H9 (cell line): ENCODE results near the gene KCNMB1. TPM values are rescaled to one million over a fixed set of nuclear protein-coding genes. Genes with fewer than 3 reads are reported as not detected.

ENCODE experiments used
- DNase-seq: peaks from one replicate; pipeline ENCODE4 v3.0.0-alpha.2; 2017
- H2AFZ ChIP-seq: one replicate; pipeline ENCODE4 v1.6.1; 2013; ENCODE audit warnings: mild to moderate bottlenecking, low read length, control low read depth, moderate library complexity
- H2AK5ac ChIP-seq: 2 replicates; pipeline ENCODE4 v1.6.1; 2013; ENCODE audit warnings: low read length, control low read depth, mixed read lengths; ENCODE audit not compliant: insufficient read length
- H2BK120ac ChIP-seq: one replicate; pipeline ENCODE4 v1.6.1; 2013; ENCODE audit warnings: low read depth, mild to moderate bottlenecking, low read length, control low read depth, inconsistent platforms; ENCODE audit not compliant: poor library complexity, severe bottlenecking
- H2BK12ac ChIP-seq: 2 replicates; pipeline ENCODE4 v1.6.1; 2013; ENCODE audit warnings: low read length, control low read depth, mixed read lengths, low read depth; ENCODE audit not compliant: insufficient read length
- H2BK15ac ChIP-seq: 2 replicates; pipeline ENCODE4 v1.6.1; 2013; ENCODE audit warnings: low read depth, low read length, control low read depth
- H2BK20ac ChIP-seq: one replicate; pipeline ENCODE4 v1.6.1; 2013; ENCODE audit warnings: low read depth, mild to moderate bottlenecking, low read length, control low read depth, inconsistent platforms; ENCODE audit not compliant: poor library complexity, severe bottlenecking
- H2BK5ac ChIP-seq: 2 replicates; pipeline ENCODE4 v1.6.1; 2013; ENCODE audit warnings: low read length, control low read depth, mixed read lengths; ENCODE audit not compliant: insufficient read length
- H3K14ac ChIP-seq: 2 replicates; pipeline ENCODE4 v1.6.1; 2013; ENCODE audit warnings: low read length, control low read depth; ENCODE audit not compliant: insufficient read depth
- H3K18ac ChIP-seq: 2 replicates; pipeline ENCODE4 v1.6.1; 2013; ENCODE audit warnings: low read depth, mild to moderate bottlenecking, mixed read lengths, low read length, control low read depth; ENCODE audit not compliant: insufficient read length
- H3K23ac ChIP-seq: 2 replicates; pipeline ENCODE4 v1.6.1; 2013; ENCODE audit warnings: low read length, control low read depth, mixed read lengths, low read depth; ENCODE audit not compliant: insufficient read length
- H3K23me2 ChIP-seq: 2 replicates; pipeline ENCODE4 v1.6.1; 2013; ENCODE audit warnings: low read depth, mild to moderate bottlenecking, mixed read lengths, low read length, control low read depth; ENCODE audit not compliant: insufficient read length, poor library complexity, severe bottlenecking
- H3K27ac ChIP-seq: 2 replicates; pipeline ENCODE4 v1.5.1; 2013; ENCODE audit warnings: low read length, control low read depth, mixed read lengths, low read depth; ENCODE audit not compliant: insufficient read length
- H3K27me3 ChIP-seq: 2 replicates; pipeline ENCODE4 v1.6.1; 2013; ENCODE audit warnings: low read length, control low read depth, inconsistent platforms; ENCODE audit not compliant: insufficient read depth
- H3K4ac ChIP-seq: 2 replicates; pipeline ENCODE4 v1.6.1; 2013; ENCODE audit warnings: low read depth, mild to moderate bottlenecking, control low read depth, inconsistent platforms, low read length, moderate library complexity
- H3K4me1 ChIP-seq: 2 replicates; pipeline ENCODE4 v1.6.1; 2013; ENCODE audit warnings: low read length, control low read depth, inconsistent platforms; ENCODE audit not compliant: insufficient read depth
- H3K4me2 ChIP-seq: 2 replicates; pipeline ENCODE4 v1.6.1; 2013; ENCODE audit warnings: low read length, control low read depth, mixed read lengths; ENCODE audit not compliant: insufficient read length, insufficient read depth
- H3K56ac ChIP-seq: 2 replicates; pipeline ENCODE4 v1.6.1; 2013; ENCODE audit warnings: low read depth, mild to moderate bottlenecking, mixed read lengths, low read length, control low read depth; ENCODE audit not compliant: insufficient read length
- H3K79me1 ChIP-seq: 2 replicates; pipeline ENCODE4 v1.6.1; 2013; ENCODE audit warnings: low read depth, mild to moderate bottlenecking, moderate library complexity, low read length, control low read depth, inconsistent platforms; ENCODE audit not compliant: insufficient read depth, poor library complexity, severe bottlenecking
- H3K79me2 ChIP-seq: 2 replicates; pipeline ENCODE4 v1.6.1; 2013; ENCODE audit warnings: low read length, control low read depth, inconsistent platforms; ENCODE audit not compliant: insufficient read depth
- H3K9ac ChIP-seq: 2 replicates; pipeline ENCODE4 v1.6.1; 2013; ENCODE audit warnings: low read length, control low read depth, mixed read lengths; ENCODE audit not compliant: insufficient read length; ENCODE audit errors: extremely low read depth
- H3K9me3 ChIP-seq: one replicate; pipeline ENCODE4 v1.6.1; 2013; ENCODE audit warnings: low read depth, low read length, inconsistent platforms; ENCODE audit not compliant: control insufficient read depth
- H3T11ph ChIP-seq: one replicate; pipeline ENCODE4 v1.6.1; 2013; ENCODE audit warnings: mild to moderate bottlenecking, low read length, control low read depth, inconsistent platforms
- H4K20me1 ChIP-seq: one replicate; pipeline ENCODE4 v1.6.1; 2013; ENCODE audit not compliant: control insufficient read depth, insufficient read length, insufficient read depth
- H4K5ac ChIP-seq: 2 replicates; pipeline ENCODE4 v1.6.1; 2013; ENCODE audit warnings: low read depth, mild to moderate bottlenecking, mixed read lengths, low read length, control low read depth; ENCODE audit not compliant: insufficient read length
- H4K8ac ChIP-seq: replicated peaks from 2 replicates; pipeline ENCODE4 v1.6.1; 2013; ENCODE audit warnings: low read length, control low read depth, mixed read lengths, low read depth; ENCODE audit not compliant: insufficient read length
- H4K91ac ChIP-seq: 2 replicates; pipeline ENCODE4 v1.6.1; 2013; ENCODE audit warnings: low read depth, mild to moderate bottlenecking, moderate library complexity, mixed read lengths, low read length, control low read depth; ENCODE audit not compliant: insufficient read length
- H3K27ac Mint-ChIP-seq, 3 experiments: 2 replicates in 2 of 3; 3 replicates in 1 of 3; pipeline ENCODE4 v1.8.0; 2020 to 2021; ENCODE audit warnings: mixed read lengths in 3 of 3, mild to moderate bottlenecking in 1 of 3, moderate library complexity in 1 of 3
- H3K27me3 Mint-ChIP-seq: 2 replicates; pipeline ENCODE4 v1.8.0; 2021; ENCODE audit warnings: low read depth, mild to moderate bottlenecking, moderate library complexity, mixed read lengths
- H3K36me3 Mint-ChIP-seq, 3 experiments: 2 replicates in 2 of 3; 3 replicates in 1 of 3; pipeline ENCODE4 v1.8.0; 2020 to 2021; ENCODE audit warnings: low read depth in 3 of 3, mixed read lengths in 3 of 3; ENCODE audit not compliant: insufficient read depth in 1 of 3
- H3K4me1 Mint-ChIP-seq, 2 experiments: 2 replicates each; pipeline ENCODE4 v1.8.0; 2020; ENCODE audit warnings: mixed read lengths in 2 of 2
- H3K4me3 Mint-ChIP-seq, 2 experiments: 2 replicates in 1 of 2; 3 replicates in 1 of 2; pipeline ENCODE4 v1.8.0; 2020 to 2021; ENCODE audit warnings: mild to moderate bottlenecking in 2 of 2, mixed read lengths in 2 of 2, moderate library complexity in 1 of 2
- H3K9me3 Mint-ChIP-seq, 2 experiments: 2 replicates in 1 of 2; 3 replicates in 1 of 2; pipeline ENCODE4 v1.8.0; 2020; ENCODE audit warnings: mild to moderate bottlenecking in 2 of 2, mixed read lengths in 2 of 2, moderate library complexity in 1 of 2
- WGBS: extraction: QIAGEN DNeasy Blood & Tissue Kit; methylation state at CpG from one replicate; pipeline ENCODE4 v1.1.7; 2013; ENCODE audit warnings: missing lambda C conversion rate, low lambda C conversion rate, mixed read lengths; ENCODE audit not compliant: insufficient read length; ENCODE audit errors: extremely low coverage; 5-methylcytosine and 5-hydroxymethylcytosine counted together
- total RNA-seq: library from RNA; stranded (reverse); gene quantifications from 2 replicates; pipeline ENCODE4 v1.2.1, GENCODE V29; 2021
- TF ChIP-seq, protein P1 (sequence below): fragments of 200-600 bp; sonication (generic); conservative IDR thresholded peaks from 3 replicates; pipeline ENCODE4 v1.8.0; 2021; ENCODE audit warnings: antibody characterized with exemption, mild to moderate bottlenecking

The KCNMB1 gene
- total RNA-seq, 1 experiment from 2014 or later = 0.28 TPM

DNA sequence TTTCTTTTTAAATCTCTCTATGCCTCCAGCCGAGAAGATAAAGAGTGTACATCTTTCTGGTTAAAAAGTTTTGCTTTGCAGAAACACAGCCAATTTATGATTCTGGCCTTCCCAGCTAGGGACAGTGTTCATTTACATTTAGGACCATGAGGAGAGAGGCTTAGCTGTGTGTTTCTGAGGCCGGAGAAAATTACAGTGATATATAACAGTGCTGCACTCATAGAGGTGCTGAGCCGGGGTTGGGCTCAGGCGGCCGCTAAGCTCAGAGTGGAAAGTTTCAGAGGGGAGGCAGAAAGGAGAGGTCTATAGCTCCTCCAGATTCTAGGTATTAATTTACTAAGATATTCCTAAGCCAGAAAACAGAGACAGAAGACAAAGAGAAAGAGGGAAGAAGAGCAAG, 54.5 kb downstream of the KCNMB1 start:
- no peak overlapping the region for H3K18ac ChIP-seq
- peaks cover 0 to 5% (median 0%) of the 10 kb centered on the region in 3 experiments; a peak in 1 of 7 replicates for H3K36me3 Mint-ChIP-seq
- H4K8ac ChIP-seq = no peak overlapping the region
- H3K14ac ChIP-seq = no peak overlapping the region
- H2BK12ac ChIP-seq = no peak overlapping the region
- H3K27me3 Mint-ChIP-seq = peaks cover 4% of the 10 kb centered on the region
- peak overlapping the region in 1 of 3 experiments; percentile 27; a peak in 3 of 7 replicates for H3K27ac Mint-ChIP-seq
- H3T11ph ChIP-seq = no peak overlapping the region
- no peak overlapping the region for H3K9ac ChIP-seq
- H3K27ac ChIP-seq = no peak overlapping the region
- no peak overlapping the region for H2BK5ac ChIP-seq
- no peak overlapping the region for H2AFZ ChIP-seq
- no peak overlapping the region for H3K23ac ChIP-seq
- H4K5ac ChIP-seq = no peak overlapping the region
- no peak overlapping the region for H3K56ac ChIP-seq
- H3K79me2 ChIP-seq = no peaks in the 10 kb centered on the region
- no peaks in the 10 kb centered on the region for H3K9me3 ChIP-seq
- H3K4me3 Mint-ChIP-seq = no peak overlapping the region; a peak in 1 of 5 replicates
- no peaks in the 10 kb centered on the region for H3K23me2 ChIP-seq
- no peak overlapping the region for H2BK120ac ChIP-seq
- no peak overlapping the region for H4K91ac ChIP-seq
- TF ChIP-seq, protein P1, sequence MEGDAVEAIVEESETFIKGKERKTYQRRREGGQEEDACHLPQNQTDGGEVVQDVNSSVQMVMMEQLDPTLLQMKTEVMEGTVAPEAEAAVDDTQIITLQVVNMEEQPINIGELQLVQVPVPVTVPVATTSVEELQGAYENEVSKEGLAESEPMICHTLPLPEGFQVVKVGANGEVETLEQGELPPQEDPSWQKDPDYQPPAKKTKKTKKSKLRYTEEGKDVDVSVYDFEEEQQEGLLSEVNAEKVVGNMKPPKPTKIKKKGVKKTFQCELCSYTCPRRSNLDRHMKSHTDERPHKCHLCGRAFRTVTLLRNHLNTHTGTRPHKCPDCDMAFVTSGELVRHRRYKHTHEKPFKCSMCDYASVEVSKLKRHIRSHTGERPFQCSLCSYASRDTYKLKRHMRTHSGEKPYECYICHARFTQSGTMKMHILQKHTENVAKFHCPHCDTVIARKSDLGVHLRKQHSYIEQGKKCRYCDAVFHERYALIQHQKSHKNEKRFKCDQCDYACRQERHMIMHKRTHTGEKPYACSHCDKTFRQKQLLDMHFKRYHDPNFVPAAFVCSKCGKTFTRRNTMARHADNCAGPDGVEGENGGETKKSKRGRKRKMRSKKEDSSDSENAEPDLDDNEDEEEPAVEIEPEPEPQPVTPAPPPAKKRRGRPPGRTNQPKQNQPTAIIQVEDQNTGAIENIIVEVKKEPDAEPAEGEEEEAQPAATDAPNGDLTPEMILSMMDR = no peak
- H2BK20ac ChIP-seq = no peak overlapping the region
- no peak overlapping the region for H3K4ac ChIP-seq
- DNase-seq = no peak
- H3K4me2 ChIP-seq = no peak overlapping the region
- H2AK5ac ChIP-seq = no peak overlapping the region
- H2BK15ac ChIP-seq = no peak overlapping the region
- H3K4me1 ChIP-seq = peaks cover 12% of the 10 kb centered on the region; the same call in 1 of the 2 replicates
- no peaks in the 10 kb centered on the region for H4K20me1 ChIP-seq
- WGBS = no CpG with 5 or more reads among the region's 5 CpGs
- H3K79me1 ChIP-seq = no peaks in the 10 kb centered on the region
- peaks cover 0 to 4% of the 10 kb centered on the region in 2 experiments; a peak in 2 of 5 replicates for H3K9me3 Mint-ChIP-seq
- peaks cover 69 to 81% of the 10 kb centered on the region in 2 experiments for H3K4me1 Mint-ChIP-seq
- no peaks in the 10 kb centered on the region for H3K27me3 ChIP-seq
